Stimulated activated naive CD4-positive, alpha-beta T cell treated with Interleukin-2 at 50 U/mL for 16 hours (primary cell): ENCODE data around the gene ATP2B2.
A peak's percentile ranks its signal among the peaks of the same experiment; 100 is the strongest.

Experiments
- DNase-seq: peaks from one replicate; lab custom pipeline; 2025; lab: John Stamatoyannopoulos, UW

Gene ATP2B2

GRCh38 chr3:10358309-10358980, 146.9 kb downstream of the ATP2B2 start:
- no peak for DNase-seq

GRCh38 chr3:10357592-10358308, 147.6 kb downstream of the ATP2B2 start:
- no peak for DNase-seq

GRCh38 chr3:10357095-10357494, 148.3 kb downstream of the ATP2B2 start:
- no peak for DNase-seq

DNA sequence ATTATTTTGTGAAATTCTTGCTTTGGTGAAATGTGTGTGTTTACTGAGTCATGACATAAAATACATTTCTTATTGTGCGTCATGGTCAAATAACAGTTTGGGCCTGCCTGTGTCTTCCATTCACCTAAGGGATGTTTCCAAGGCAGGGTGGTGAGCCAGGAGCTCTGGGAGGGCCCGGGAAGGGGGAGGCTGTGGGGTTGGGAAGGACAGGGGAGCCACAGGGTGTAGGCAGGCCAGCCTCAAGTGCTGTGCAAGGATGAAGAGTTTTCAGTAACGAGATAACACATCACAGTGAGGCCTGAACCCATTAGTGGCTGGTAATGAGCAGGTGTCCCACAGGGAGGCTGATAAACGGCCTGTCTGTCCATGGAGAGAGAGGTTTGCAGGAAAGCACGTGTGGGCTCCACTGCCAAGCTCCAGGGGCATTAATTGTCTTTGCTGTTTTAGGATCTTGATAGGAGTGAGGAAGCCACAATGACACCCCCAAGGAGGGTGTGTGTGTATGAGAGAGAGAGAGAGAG, 148.9 kb downstream of the ATP2B2 start:
- DNase-seq = no peak

DNA sequence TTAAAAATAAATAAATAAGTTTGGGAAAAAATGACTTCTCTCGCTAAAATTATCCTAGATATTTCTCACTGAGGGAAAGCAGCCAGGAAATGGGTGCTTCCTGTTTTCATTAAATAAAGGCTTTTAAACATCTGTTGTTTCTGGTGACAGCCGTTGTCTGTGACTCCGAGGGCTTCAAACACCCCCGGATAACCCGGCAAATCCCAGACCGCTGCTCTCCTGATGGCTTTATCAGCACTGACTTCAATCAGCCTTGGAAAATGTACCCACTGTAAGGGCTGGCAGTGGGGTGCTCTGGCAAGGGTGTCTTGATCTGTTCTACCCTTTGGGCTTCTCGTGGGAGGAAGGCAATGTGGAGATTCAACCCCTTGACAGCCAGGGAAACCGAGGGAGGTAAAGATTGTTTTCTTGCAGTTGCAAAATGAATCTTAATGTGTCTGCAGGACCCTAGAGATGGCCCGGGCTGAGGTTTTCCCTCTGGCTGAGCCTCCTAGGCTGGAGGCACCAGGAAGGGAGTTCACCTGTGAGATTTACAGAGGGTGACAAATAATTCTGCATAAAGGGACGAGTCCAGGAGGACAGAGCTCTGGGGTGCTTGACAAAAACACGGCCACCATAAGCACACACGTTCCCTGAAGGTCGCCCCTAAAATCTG, 150.9 kb downstream of the ATP2B2 start:
- no peak for DNase-seq

DNA sequence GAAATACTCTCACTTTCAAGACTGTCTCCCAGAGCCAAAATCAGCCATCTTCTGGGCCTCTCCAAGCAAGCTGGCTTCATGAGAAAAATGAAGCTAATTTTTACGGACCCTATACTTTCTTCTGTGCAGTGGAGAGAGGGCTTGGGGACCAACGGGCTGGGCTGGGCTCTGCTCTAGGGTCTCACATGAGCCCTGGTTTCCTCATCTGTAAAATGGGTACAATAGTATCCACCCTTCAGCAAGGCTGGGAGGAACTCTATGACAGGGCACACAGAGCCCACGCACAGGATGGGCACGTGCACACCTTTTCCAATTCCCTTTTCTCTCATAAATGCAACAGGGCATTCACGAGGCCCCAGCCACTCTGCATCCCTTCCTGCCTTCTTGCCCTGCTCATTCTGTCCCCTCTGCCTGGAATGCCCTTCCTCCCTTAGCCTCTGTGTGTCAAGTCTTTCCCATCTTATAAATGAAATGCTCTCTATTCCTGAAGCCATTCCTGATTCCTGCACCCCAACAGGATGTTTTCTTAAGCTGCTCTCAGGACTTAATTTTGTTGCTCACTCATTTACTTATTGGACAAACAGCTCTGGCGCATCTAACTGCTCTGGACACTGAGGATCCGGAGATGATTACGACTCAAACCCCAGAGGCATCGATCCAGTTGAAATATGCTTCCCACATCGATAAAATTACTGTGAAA, 151.6 kb downstream of the ATP2B2 start:
- DNase-seq = no peak

- DNase-seq = no peak
Observed at GRCh38 chr3:10353160-10353559, 152.2 kb downstream of the ATP2B2 start.

DNA sequence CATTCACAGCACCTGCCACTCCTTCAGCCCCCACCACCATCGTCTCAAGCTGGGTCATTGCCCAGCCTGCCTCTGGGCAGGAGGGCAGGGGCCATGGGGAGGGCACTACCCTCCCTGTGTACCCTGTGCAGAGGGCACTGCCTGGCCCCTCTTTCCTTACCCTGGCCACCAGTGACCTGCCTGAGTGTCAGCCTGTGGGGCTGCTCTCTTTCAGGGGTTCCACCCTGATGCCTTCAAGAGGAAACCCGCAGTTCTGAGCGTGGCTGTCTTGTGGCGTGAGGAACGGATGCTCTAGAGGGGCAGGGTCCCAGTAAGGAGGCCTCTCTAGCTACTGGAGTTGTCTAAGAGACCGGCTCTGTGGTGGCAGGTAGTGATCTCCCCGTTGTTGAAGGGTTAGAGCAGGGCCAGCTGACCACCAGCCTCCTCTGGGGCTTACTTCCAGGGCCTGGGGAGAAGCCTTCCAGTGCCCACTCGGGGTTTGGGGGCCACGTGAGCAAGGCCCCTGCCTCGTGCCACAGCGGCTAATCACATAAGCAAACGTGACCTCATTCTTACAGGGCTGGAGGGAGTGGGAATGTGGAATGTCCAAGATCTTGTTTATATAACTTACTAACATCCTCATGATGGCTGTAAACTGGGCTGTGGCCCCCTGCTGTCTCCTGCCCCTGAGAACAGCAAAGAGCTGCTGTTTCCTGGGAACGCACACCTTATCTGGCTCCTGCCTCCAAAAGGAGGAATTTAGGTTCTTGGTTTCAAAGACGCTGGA, 153.1 kb downstream of the ATP2B2 start:
- DNase-seq = no peak

- no peak for DNase-seq
Observed at GRCh38 chr3:10351013-10351735, 154.2 kb downstream of the ATP2B2 start.

- DNase-seq = no peak
Observed at GRCh38 chr3:10350324-10350985, 154.9 kb downstream of the ATP2B2 start.

DNA sequence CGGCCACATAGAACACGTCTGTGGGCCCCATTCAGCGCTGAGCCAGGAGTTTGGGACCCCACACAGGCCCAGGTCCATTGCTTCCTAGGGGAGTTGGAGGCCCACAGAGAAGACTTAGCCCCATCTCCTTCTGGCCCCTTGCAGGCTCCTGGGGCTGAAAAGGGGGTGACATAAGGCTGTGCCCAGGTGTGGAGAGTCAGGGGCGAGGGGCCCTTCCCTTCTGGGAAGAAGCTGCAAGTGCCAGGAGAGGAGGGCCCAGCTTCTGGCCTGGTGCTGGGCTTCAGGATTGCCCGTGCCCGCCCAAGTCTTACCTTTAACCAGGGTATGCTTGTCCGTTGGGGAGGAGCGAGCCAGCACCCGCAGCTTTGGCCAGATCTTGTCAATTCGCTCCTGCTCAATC, 155.6 kb downstream of the ATP2B2 start:
- DNase-seq = no peak

GRCh38 chr3:10348404-10348721, 157.0 kb downstream of the ATP2B2 start:
- DNase-seq = no peak

DNA sequence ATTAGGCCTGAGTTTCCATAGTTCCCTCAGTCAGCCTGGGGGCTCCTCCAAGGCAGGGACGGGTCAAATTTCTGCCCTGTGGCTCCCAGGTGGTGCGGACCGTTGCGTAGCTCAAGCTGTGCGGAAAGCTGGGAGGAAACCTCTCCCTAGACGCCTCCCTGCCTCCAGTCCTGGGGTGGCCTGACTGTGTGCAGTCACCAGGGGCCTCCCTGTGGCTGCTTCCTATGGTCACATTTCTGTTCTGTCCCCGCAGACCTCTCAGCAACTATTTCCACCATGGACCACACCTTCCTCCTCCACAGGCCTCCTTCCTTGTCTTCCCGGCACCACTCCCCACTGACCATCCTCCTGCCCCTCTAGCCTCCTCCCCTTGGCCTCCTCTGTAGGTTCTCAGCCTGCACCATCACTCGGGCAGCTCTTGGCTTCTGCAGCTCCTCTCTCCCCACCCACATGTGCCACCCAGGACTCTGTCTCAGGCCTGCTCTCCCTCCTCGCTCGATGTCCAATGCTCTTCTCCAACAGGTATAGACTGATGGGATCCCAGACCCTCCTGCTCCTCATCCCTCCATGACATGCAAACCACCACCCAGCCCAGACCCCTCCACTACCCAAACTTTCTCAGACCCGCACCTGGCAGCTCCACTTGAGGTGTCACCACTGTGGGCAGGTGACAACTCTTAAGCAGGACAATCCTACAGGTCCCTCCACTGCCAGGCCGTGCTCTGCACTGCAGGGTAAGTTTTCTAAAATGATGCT, 157.6 kb downstream of the ATP2B2 start:
- DNase-seq = no peak

DNA sequence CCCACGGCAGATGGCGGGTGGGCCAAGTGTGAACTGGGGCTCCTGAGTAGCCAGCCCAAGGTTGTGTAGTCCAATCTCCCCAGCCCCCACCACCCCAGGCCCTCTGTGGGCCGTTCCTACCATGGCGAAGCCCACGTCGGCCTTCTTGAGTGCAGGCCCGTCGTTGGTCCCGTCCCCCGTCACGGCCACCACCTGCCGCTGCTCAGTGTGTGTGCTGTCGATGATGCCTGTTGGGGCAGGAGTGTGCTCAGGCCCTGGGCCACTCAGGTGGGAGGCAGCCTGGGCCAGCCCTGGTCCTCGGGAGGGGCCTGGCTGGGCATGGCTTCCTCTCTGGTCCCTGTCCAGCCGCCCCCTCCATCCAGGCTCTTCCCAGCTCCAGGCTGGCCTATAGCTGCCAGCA, 159.5 kb downstream of the ATP2B2 start:
- DNase-seq = no peak

DNA sequence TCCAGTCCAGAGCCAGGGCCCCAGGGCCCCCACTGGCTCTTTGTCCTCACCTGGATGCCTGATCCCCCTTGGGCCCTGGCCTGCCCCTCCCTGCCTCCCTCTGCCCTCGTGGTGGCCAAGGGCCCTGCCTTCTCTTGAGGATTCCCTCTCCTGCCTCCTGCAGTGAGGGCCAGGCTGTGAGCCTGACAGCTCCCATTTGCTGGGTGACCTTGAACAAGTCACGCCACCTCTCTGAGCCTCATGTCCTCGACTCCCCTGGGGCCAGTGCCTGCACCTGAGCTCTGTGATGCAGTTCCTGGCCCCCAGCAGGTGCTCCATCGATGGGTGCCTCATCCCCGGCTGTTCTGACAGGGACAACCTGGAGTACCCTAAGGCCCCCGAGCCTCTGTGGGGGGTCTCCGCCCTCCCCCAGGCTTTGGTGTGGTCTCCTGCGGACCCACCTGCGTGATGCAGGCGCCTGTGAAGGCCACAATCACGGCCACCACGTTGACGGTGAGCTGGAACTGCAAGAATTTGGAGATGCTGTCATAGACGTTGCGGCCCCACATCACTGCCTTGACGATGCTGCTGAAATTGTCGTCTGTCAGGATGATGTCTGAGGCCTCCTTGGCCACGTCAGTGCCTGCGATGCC, 160.3 kb downstream of the ATP2B2 start:
- DNase-seq = no peak

DNA sequence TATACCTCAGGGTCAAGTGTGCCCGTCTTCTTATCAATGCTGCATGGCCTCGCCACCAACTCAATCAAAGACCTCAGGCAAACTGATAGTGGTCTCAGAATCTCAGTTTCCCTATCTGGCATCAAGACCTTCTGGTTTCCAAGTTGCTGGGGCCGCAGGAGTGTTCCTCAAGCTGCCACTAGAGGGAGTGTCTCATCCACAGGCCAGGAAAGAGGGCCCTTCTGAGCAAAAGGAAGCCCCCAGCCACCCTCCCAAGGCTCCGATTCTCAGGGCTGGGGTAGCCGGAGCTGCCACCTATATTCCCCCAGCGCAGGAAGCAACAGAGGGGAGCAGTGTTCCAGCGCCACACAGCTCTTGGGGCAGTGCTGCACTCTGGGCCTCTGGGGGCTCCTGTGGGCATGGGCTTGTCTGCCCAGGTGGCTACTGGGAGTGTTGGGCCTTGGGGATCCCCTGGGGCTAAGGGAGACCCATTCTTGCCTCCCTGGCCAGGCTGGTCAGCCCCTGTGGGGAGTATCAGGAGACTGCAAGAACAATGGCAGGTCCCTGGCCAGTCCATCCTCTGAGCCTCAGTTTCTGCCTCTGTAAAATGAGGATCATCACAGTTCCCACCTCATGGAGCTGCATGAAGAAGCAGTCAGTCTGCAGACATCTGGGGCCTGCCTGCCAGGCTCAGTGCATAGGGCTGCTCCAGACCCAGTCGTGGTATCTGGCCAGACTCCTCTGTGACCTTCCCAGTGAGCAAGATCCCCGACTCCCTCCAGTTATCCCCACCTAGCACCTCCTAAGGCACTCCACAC, 161.0 kb downstream of the ATP2B2 start:
- DNase-seq = peak; percentile 38

GRCh38 chr3:10343526-10343925, 161.9 kb downstream of the ATP2B2 start:
- no peak for DNase-seq

DNA sequence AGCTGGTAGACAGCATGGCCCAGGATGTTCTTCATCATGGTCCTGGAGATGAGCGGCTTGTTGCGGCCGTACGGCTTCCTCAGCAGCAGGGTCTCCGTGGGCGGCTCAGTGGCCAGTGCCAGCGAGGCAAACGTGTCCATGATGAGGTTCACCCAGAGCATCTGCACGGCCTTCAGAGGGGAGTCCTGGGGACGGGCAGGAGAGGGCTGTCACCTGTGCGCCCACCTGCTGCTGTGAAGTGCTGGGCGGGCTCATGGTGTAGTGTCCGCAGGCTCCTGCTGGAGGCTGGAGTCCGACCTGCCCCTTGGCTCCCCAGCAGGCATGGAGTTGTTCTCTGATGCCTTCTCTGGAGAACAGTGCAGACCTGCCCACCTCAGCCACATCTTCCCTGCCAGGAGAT, 162.6 kb downstream of the ATP2B2 start:
- no peak for DNase-seq
